HFF-Myc (cell line): ENCODE results near the gene THEMIS2.

Experiments used
- DNase-seq: peaks from one replicate; pipeline ENCODE4 v3.0.0-alpha.2; 2011; ENCODE audit warnings: low read depth; ENCODE audit errors: extremely low read depth
- H3K4me3 ChIP-seq: replicated peaks from 2 replicates; pipeline ENCODE4 v1.5.1; 2011; ENCODE audit warnings: low read depth, mild to moderate bottlenecking, control low read depth, low read length
- CTCF ChIP-seq: IDR thresholded peaks from 2 replicates; pipeline ENCODE4 v1.5.1; 2012; ENCODE audit warnings: mild to moderate bottlenecking, low read depth, low read length, control low read depth; ENCODE audit errors: missing control alignments

Gene THEMIS2

GRCh38 chr1:27912429-27912828 is 40.1 kb downstream of the THEMIS2 start:
- H3K4me3 ChIP-seq = no peak overlapping the region
- no peak for DNase-seq
- no peak for TF ChIP-seq CTCF

- no peak for DNase-seq
- no peak for TF ChIP-seq CTCF
- no peak overlapping the region for H3K4me3 ChIP-seq
Measured at GRCh38 chr1:27915082-27915575, 42.8 kb downstream of the THEMIS2 start.

- no peak for DNase-seq
- H3K4me3 ChIP-seq = no peak overlapping the region
- TF ChIP-seq CTCF = no peak
Measured at GRCh38 chr1:27922272-27922671, 49.9 kb downstream of the THEMIS2 start.

GRCh38 chr1:27928216-27928954 is 56.0 kb downstream of the THEMIS2 start:
- TF ChIP-seq CTCF = no peak
- H3K4me3 ChIP-seq = no peak overlapping the region
- DNase-seq = no peak

- TF ChIP-seq CTCF = no peak
- no peak for DNase-seq
- no peak overlapping the region for H3K4me3 ChIP-seq
Measured at GRCh38 chr1:27931184-27931583, 58.8 kb downstream of the THEMIS2 start.

GRCh38 chr1:27931759-27932158 is 59.4 kb downstream of the THEMIS2 start:
- H3K4me3 ChIP-seq = no peak overlapping the region
- no peak for TF ChIP-seq CTCF
- no peak for DNase-seq
